CD14-positive monocyte (primary cell): ENCODE results near the gene OSGEP. TPM values are rescaled to one million over a fixed set of nuclear protein-coding genes. Genes with fewer than 3 reads are reported as not detected.

ENCODE experiments used
- DNase-seq, 3 donors: peaks; one replicate each; pipeline ENCODE4 v3.0.0-alpha.2; 2011 to 2022
- H2AFZ ChIP-seq: 2 replicates; pipeline ENCODE4 v1.6.0; 2012; ENCODE audit warnings: mild to moderate bottlenecking, low read depth, low read length, inconsistent platforms; ENCODE audit not compliant: insufficient read depth, poor library complexity, severe bottlenecking
- H3K27ac ChIP-seq, 2 donors: 1 replicate in 1 of 2; 2 replicates in 1 of 2; pipeline ENCODE4 v1.5.1; 2012 to 2013; ENCODE audit warnings: low read length in 2 of 2, control low read depth in 1 of 2, inconsistent platforms in 1 of 2, low read depth in 1 of 2, mild to moderate bottlenecking in 1 of 2
- H3K27me3 ChIP-seq, 2 donors: one replicate each; pipeline versions ENCODE4 v1.6.0 to v1.6.1; 2011 to 2013; ENCODE audit warnings: low read length in 2 of 2; ENCODE audit not compliant: control insufficient read depth in 2 of 2, insufficient read depth in 2 of 2
- H3K36me3 ChIP-seq, 2 donors: replicated peaks in 1 of 2; 1 replicate in 1 of 2; 2 replicates in 1 of 2; pipeline versions ENCODE4 v1.5.1 to v1.6.1; 2012 to 2013; ENCODE audit warnings: low read length in 2 of 2, control low read depth in 1 of 2, inconsistent platforms in 1 of 2, mild to moderate bottlenecking in 1 of 2; ENCODE audit not compliant: insufficient read depth in 2 of 2, control insufficient read depth in 1 of 2
- H3K4me1 ChIP-seq, 2 donors: 1 replicate in 1 of 2; 2 replicates in 1 of 2; pipeline versions ENCODE4 v1.5.1 to v1.6.1; 2012 to 2013; ENCODE audit warnings: low read length in 2 of 2, control low read depth in 1 of 2, inconsistent platforms in 1 of 2, mild to moderate bottlenecking in 1 of 2, moderate library complexity in 1 of 2; ENCODE audit not compliant: insufficient read depth in 2 of 2, control insufficient read depth in 1 of 2
- H3K4me2 ChIP-seq: replicated peaks from 2 replicates; pipeline ENCODE3; 2012; ENCODE audit warnings: low read length, moderate library complexity, mild to moderate bottlenecking; ENCODE audit not compliant: poor library complexity, severe bottlenecking; ENCODE audit errors: extremely low read depth
- H3K4me3 ChIP-seq, 3 experiments: fragments of 200-600 bp in 1 of 3; sonication (generic) in 1 of 3; replicated peaks in 1 of 3; 1 replicate in 2 of 3; 2 replicates in 1 of 3; pipeline ENCODE4 v1.5.1; 2011 to 2013; ENCODE audit warnings: low read length in 3 of 3, mild to moderate bottlenecking in 3 of 3, control low read depth in 2 of 3, low read depth in 2 of 3, inconsistent platforms in 1 of 3, moderate library complexity in 1 of 3
- H3K79me2 ChIP-seq: 2 replicates; pipeline ENCODE4 v1.6.0; 2012; ENCODE audit warnings: mild to moderate bottlenecking, control low read depth, inconsistent platforms, low read length, moderate library complexity; ENCODE audit not compliant: insufficient read depth
- H3K9ac ChIP-seq: 2 replicates; pipeline ENCODE4 v1.6.0; 2017; ENCODE audit warnings: low read length, mild to moderate bottlenecking; ENCODE audit not compliant: insufficient read depth, poor library complexity, severe bottlenecking
- H3K9me3 ChIP-seq, 2 donors: replicated peaks in 1 of 2; 1 replicate in 1 of 2; 2 replicates in 1 of 2; pipeline versions ENCODE4 v1.5.1 to v1.6.1; 2012 to 2013; ENCODE audit warnings: low read length in 2 of 2, control low read depth in 1 of 2; ENCODE audit not compliant: control insufficient read depth in 1 of 2, insufficient read depth in 1 of 2
- H4K20me1 ChIP-seq: 2 replicates; pipeline ENCODE4 v1.6.0; 2012; ENCODE audit warnings: mild to moderate bottlenecking, low read length, control low read depth, moderate library complexity; ENCODE audit not compliant: insufficient read depth
- H3K27ac Mint-ChIP-seq, 7 donors: one replicate each; pipeline ENCODE4 v1.8.0; 2020; ENCODE audit warnings: mild to moderate bottlenecking in 7 of 7, mixed read lengths in 7 of 7, moderate library complexity in 6 of 7, inconsistent platforms in 2 of 7
- H3K27me3 Mint-ChIP-seq, 3 donors: one replicate each; pipeline ENCODE4 v1.8.0; 2021 to 2022; ENCODE audit warnings: low read depth in 3 of 3, mild to moderate bottlenecking in 3 of 3, mixed read lengths in 3 of 3, moderate library complexity in 3 of 3, inconsistent platforms in 1 of 3
- H3K36me3 Mint-ChIP-seq, 2 donors: one replicate each; pipeline ENCODE4 v1.8.0; 2020; ENCODE audit warnings: mixed read lengths in 2 of 2, inconsistent platforms in 1 of 2, mild to moderate bottlenecking in 1 of 2
- H3K4me1 Mint-ChIP-seq: one replicate; pipeline ENCODE4 v1.8.0; 2020; ENCODE audit warnings: mild to moderate bottlenecking, mixed read lengths
- H3K4me3 Mint-ChIP-seq, 2 donors: one replicate each; pipeline ENCODE4 v1.8.0; 2020; ENCODE audit warnings: mild to moderate bottlenecking in 2 of 2, mixed read lengths in 2 of 2, moderate library complexity in 1 of 2
- H3K9me3 Mint-ChIP-seq, 7 donors: one replicate each; pipeline ENCODE4 v1.8.0; 2020 to 2022; ENCODE audit warnings: mixed read lengths in 7 of 7, mild to moderate bottlenecking in 6 of 7, moderate library complexity in 6 of 7, inconsistent platforms in 2 of 7
- CTCF ChIP-seq: fragments of 200-600 bp; IDR thresholded peaks from one replicate; pipeline ENCODE4 v1.8.0; 2022; ENCODE audit warnings: antibody characterized with exemption, mild to moderate bottlenecking
- WGBS: methylation state at CpG from one replicate; pipeline ENCODE4 v1.1.5; 2013; ENCODE audit warnings: missing lambda C conversion rate; ENCODE audit not compliant: insufficient coverage; 5-methylcytosine and 5-hydroxymethylcytosine counted together
- intact Hi-C, 2 donors: fragments of 100-400 bp; cut with micrococcal nuclease; formaldehyde crosslinking; loops; one replicate each; pipeline versions ENCODE4 v1.15.0 to v1.15.1; 2023
- polyA plus RNA-seq, 3 donors: library from polyadenylated mRNA; depleted of rRNA in 1 of 3; unstranded in 2 of 3; stranded (reverse) in 1 of 3; fragments of 300-500 nt in 2 of 3; fragments of >200 nt in 1 of 3; fragmentation: Illumina TruSeq in 2 of 3; gene quantifications; 1 replicate in 2 of 3; 2 replicates in 1 of 3; pipeline ENCODE4 v1.2.3, GENCODE V29; 2012 to 2021

Gene OSGEP
- polyA plus RNA-seq, 3 donors, result 34.7 to 112 (median 40.0) TPM

- no peak overlapping the region for H3K4me3 ChIP-seq
- Mint-ChIP-seq H3K4me3 (peak overlapping the region in 1 of 2 donors; percentile 52), H3K36me3 (peaks cover 0 to 3% of the 10 kb centered on the region in 2 donors), H3K9me3 (peaks cover 0 to 2% (median 0%) of the 10 kb centered on the region in 7 donors), H3K4me1 (peaks cover 46% of the 10 kb centered on the region), H3K27ac (peak overlapping the region in 2 of 7 donors; percentile 6 to 84), H3K27me3 (peaks cover 0 to 2% (median 0%) of the 10 kb centered on the region in 3 donors)
- no peak overlapping the region for H2AFZ ChIP-seq
- no peaks in the 10 kb centered on the region for H3K36me3 ChIP-seq
- no peaks in the 10 kb centered on the region for H3K9me3 ChIP-seq
- H3K4me2 ChIP-seq, result no peak overlapping the region
- DNase-seq, result peak in 1 of 3 donors; percentile 27
- no peak for TF ChIP-seq CTCF
- no peaks in the 10 kb centered on the region for H4K20me1 ChIP-seq
- no peaks in the 10 kb centered on the region for H3K79me2 ChIP-seq
- H3K27ac ChIP-seq, result no peak overlapping the region
- intact Hi-C loops, result loop anchor here in 1 of 2 donors (5.0 kb wide), 1 partner anchor 55 kb away; no protein-coding TSS in a partner anchor
- no peaks in the 10 kb centered on the region for H3K27me3 ChIP-seq
- H3K4me1 ChIP-seq, result peaks cover 35 to 43% of the 10 kb centered on the region in 2 donors
- no peak overlapping the region for H3K9ac ChIP-seq
- 21% methylated on average over 8 of the region's 8 CpGs for WGBS
Observed at GRCh38 chr14:20486684-20487395, 32.2 kb upstream of the OSGEP start.

- Histone ChIP-seq H2AFZ (no peak overlapping the region), H3K36me3 (no peaks in the 10 kb centered on the region), H3K27me3 (no peaks in the 10 kb centered on the region), H3K4me1 (peaks cover 30 to 36% of the 10 kb centered on the region in 2 donors), H3K4me2 (no peak overlapping the region), H3K27ac (no peak overlapping the region), H3K9me3 (no peaks in the 10 kb centered on the region), H3K4me3 (no peak overlapping the region), H4K20me1 (no peaks in the 10 kb centered on the region), H3K9ac (no peak overlapping the region), H3K79me2 (no peaks in the 10 kb centered on the region)
- no peak overlapping the region for H3K4me3 Mint-ChIP-seq
- peaks cover 0 to 3% of the 10 kb centered on the region in 2 donors for H3K36me3 Mint-ChIP-seq
- WGBS, result 80% methylated on average over 6 of the region's 7 CpGs
- DNase-seq, result no peak
- peaks cover 37% of the 10 kb centered on the region for H3K4me1 Mint-ChIP-seq
- H3K27me3 Mint-ChIP-seq, result peaks cover 0 to 2% (median 0%) of the 10 kb centered on the region in 3 donors
- no peak for TF ChIP-seq CTCF
- no peaks in the 10 kb centered on the region for H3K9me3 Mint-ChIP-seq
- no peak overlapping the region for H3K27ac Mint-ChIP-seq
- intact Hi-C loops, result loop anchor here in 1 of 2 donors (5.0 kb wide), 1 partner anchor 54 kb away; no protein-coding TSS in a partner anchor
Observed at GRCh38 chr14:20485900-20486299, 31.3 kb upstream of the OSGEP start.
